HG03520 (cell line): ENCODE results near the gene GABRD.

Experiments
- ATAC-seq: cut with Tn5 transposase; IDR thresholded peaks from one replicate; pipeline ENCODE4 v1.9.1; 2021; ENCODE audit warnings: mild to moderate bottlenecking, moderate library complexity; ENCODE audit not compliant: unreplicated experiment

The GABRD gene

DNA sequence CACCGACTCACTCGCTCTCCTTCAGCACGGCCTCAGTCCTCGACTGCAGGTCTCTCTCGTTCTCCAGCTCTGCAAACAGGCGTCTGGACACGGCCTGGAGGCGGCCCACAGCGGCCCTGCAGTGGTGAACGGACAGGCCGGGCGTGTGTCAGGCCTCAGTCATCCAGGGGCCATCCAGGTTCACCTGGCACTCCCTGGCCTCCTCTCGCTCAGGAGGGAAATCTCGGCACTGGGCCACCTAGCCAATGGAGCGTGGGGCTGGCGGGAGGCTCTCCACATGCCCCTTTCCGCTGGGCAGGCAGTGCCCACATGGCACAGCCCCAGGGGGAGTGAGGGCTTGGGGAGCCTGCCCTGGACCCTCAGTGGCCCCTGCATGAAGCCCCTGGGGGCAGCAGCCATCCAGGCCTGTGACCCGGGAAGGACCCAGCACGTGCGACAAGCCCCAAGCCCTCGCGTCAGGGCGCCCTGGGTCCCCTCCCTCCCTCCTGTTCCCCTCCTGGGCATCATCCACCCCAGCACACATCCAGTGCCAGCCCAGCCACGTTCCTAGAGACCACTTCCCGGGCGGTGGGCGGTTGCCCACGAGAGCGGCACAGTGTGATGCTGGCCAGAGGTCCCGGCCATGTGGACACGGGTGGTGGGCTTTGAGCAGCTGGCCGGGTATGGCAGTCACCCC, 33.6 kb upstream of the GABRD start:
- ATAC-seq: no peak

DNA sequence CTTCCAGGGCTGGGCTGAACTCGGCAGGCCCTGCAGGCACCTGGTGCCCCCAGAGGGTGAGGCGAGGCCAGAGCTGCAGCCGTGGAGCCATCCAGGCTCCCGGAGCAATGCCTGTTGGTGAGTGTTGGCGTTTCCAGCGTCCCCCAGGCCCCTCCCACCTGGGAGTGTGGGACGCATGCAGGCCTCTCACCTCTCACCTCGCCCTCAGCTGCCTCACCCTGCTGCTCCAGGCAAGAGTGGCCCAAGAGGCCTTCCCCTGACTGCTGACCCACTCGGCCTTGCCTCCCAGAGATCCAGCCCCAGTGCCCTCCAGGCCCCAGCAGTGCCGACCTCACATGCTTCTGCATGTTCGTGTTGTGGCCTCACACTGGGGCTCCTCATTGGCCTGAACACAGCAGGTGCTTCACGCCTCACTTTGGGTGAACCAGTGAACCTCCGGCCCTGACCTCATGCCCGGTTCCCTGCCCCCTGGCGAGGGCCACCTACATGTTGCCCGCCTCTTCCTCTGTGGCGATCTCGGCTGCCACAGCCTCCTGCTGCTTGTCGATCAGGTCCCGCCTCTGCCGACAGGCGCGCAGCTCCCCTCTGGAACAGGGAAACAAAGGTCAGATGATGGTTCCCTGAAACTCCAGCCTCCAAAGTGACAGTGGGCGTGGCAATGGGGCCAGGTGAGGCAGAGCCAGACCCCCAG, 32.5 kb upstream of the GABRD start:
- ATAC-seq: no peak

DNA sequence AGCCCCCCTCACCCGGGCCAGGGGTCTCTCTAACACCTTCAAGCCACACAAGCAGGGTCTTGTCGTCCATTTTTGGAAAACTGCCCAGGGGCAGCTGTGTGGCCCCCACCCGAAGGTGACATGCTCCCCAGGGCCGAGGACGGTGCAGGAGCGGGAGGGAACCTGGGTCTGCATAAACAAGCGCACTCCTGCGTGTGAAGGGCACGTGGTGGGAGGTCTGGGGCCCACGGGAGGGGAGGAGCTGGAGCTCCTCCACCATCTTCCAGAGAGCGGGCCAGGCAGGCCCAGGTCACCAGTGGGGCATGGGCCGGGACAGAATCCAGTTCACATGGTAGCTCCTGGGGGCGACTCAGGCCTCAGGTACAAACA, 32.0 kb upstream of the GABRD start:
- no peak for ATAC-seq

DNA sequence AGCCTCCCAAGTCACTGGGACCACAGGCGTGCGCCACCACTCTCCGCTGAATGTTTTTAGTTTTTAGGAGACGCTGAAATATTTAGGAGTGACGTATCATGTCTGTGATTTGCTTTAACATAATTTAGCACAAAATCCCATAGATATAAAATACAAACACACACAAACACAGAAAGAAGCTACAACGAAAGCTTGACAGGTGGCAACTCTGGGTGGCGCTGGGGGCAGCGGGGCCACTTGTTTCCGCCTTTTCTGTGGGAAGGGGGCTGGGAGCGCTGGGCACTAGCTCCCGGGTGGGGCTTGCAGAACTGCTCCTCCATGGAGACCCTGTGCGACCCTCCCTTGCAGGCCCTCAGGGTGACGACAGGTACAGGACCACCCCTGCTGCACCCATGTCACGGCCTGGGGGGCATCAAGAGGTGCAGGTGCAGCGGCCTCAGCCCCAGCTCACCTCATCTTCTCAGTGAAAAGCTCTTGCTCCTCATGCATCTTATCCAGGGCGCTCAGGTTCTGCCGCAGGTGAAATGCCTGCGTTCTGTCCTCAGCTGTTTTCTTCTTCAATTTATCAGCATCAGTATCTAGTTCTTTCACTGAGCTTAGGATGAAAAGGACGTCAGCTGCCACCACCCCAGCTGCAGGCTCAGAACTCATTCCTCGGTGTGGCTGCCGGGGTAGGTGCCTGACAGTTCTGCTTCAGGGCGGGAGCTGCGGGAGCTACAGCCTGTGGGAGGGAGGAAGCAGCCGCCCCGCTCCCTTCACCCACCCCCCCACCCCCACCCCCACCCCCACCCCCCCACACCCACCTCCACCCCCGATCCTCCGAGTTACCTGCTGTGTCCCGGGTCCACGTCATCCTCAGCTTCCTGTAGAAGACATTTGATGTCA, 30.8 kb upstream of the GABRD start:
- no peak for ATAC-seq

DNA sequence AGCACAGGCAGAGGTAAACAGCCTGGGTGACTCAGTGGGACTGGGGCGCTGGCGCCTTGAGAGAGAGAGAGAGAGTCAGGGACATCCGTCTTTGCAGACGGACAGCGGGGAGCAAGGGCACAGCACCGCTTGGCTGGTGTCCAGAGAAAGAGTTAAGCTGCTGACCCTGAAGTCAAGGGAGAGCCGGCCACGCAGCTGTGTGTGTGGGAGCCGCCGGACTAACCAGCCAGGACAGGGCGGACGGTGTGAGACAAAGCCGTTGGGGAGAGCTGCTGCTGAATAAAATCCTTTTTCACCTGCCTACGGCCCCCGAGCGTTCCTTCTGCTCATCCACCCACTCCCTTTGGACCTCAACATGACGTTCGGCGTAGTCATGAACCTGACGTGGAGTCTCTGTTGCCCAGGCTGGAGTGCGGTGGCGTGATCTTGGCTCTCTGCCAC, 30.0 kb upstream of the GABRD start:
- no peak for ATAC-seq

DNA sequence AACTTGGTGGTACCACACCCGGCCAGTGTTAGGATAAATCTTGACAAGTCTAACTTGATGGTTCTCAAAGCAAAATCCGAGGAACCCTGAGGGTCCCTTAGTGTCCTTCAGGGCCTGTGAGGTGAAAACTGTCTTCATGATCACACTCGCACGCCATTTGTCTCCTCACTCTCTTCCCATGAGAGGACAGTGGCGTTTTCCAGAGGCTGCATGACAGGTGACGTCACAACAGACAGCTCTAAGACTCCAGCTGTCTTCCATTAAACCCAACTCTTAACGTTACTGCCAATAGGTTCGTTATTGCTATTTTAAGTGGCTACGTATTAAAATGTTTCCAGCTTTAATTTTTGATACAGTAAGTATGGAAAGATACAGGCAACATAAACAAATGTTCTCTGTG, 29.4 kb upstream of the GABRD start:
- no peak for ATAC-seq

DNA sequence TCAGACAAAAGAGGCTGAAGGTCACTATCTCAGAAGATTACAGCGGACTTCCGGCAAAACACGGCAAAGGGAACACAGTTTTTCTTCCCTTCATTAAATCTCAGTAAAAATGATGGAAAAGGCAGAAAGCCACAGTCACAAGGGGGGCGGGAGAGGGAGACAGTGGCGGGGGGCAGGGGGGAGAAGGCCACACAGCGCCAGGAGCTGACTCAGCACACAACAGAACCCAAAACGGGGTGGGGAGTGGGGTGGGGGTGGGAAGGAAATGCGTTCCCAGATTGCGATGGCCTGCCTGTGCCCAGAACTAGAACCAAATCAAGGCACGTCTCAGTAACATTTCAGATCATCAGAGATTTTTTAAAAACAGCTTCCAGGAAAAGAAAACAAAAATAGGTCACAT, 28.9 kb upstream of the GABRD start:
- ATAC-seq: no peak

DNA sequence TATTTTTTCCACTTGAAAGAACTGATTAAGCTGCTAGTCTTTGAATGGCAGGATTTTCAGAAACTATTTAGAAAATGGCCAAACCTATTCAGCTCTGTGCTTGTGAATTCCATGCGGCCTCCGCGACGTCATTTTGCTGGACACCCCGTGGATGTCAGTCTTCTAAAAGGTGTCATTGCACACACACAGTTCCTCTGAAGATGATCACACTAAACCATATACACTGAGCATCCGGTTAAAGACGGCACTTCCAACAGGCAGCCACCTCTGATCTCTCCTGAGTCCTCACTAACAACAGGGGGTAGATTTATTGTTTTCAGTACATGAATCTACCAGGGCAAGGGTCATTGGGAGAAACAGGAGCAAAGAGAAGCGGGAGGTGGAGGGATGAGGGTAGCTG, 24.6 kb upstream of the GABRD start:
- ATAC-seq: no peak

DNA sequence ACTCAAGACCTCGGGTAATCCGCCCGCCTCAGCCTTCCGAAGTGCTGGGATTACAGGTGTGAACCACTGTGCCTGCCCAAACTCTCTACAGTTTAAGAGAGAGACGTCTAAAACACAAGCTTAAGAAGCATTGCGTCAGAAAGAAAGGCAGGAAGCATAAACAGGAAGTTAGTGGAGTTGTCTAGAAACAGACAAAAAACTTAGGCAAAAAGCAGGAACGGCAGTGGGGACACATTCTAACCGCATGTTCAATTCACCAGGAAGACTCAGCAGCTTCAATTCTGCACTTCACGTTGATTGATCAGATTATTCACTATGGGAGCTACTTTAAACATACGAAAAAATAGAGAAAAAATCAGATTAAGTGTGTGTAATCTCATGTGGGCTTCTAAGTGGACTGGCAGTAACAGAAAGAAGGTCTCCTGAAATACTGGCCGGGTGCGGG, 22.9 kb upstream of the GABRD start:
- no peak for ATAC-seq

DNA sequence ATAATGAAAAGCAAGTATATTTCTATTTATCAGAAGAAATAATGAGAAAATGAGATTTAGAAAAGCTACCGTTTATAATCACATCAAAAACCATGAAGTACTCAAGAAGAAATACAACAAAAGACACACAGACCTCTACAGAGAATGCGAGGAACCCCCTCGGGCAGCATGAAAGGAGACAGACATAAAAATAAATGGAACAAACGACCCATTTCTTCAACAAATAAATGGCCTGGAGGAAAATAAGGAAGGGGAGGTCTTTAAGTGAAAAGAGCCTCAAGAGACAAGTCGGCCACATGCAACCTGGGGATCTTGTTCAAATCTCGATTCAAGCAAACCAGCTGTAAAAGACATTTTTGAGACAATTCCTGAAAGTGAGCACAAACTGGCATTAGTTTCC, 21.6 kb upstream of the GABRD start:
- ATAC-seq: no peak

DNA sequence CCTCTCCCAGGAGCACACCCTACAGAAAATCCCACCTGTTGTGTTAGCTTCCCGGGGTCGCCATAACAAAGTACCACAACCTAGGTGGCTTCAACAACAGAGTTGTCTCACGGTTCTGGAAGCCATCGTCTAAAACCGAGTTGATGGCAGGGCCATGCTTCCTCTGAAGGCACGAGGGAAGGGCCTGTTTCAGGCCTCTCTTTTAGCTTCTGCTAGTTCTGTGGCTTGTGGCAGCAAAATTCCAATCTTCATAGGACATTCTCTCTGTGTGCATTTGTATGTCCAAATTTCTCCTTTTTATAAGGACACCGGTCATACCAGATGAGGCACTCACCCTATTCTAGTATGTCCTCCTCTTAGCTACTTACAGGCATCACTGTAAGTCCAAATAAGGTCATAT, 18.7 kb upstream of the GABRD start:
- no peak for ATAC-seq

DNA sequence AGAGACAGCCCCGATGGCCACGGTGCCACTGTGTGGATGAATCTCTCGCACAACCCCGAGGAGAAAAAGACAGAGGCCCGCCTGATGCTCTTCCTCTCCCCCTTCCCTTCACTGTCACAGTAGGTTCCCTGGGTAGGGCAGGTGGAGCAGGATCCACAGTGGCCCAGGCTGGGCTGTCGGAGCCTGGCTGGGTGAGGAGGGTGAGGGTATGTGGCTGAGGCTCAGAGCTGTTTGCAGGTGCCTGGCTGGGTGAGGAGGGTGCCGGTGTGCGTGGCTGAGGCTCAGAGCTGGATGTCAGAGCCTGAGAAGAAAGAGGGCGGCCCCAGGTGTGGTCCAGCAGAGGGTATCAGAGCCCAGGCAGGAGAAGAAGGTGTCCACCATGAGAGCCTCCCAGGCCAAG, 18.3 kb upstream of the GABRD start:
- no peak for ATAC-seq

DNA sequence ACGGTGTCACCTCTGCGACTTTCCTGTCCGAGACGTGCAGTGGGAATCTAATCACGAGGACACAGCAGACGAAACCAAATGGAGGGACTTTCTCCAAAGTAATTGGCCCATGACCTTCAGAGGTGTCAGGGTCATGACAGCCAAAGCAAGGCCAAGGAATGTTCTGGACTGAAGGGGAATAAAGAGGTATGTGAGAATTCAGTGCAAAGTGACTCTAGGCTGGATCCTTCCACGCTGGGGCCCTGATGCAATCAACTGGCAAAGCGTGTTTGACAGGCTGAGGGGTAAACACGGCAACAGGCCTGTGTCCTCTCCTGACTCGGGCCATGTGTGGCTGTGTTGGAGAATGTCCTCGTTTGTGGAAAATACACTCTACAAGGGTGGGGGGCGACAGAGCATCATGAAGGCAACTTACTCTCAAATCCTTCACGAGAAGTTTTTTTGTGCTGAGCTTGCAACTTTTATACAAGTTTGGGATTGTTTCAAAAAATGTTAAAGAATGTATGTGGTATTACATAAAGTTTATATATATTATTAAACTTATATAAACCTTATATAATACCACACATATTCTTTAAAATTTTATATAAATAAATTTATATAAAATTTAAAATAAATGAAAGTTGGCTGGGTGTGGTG, 17.3 kb upstream of the GABRD start:
- no peak for ATAC-seq

DNA sequence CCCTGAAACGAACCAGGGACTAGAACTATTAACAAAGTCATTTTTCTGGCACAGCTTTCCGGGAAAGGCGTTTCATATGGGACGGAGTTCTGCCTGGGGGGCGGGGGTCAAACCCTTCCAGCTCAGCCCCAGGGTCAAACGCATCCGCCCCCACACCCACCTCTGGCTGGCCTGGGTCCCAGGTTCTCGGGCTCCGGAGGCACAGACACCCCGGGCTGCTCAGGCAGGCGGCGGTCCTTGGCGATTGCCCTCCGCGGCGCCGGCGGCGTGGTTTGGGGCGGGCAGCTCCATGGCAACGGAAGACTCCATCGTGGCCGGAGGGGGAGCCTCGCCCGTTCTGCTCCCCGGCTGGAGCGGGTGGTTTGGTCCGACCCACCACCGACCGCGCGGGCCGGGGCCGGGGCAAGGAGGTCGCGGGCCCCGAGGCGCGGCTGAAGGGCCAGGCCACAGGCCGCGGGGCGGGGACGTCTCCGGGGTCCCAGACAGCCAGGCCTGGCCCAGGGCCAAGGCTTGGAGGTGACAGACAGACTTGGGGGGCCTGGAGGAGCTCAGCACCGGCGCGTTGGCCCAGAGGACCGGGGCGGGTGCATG, 15.5 kb upstream of the GABRD start, which contains the start of gene CFAP74:
TSS of gene CFAP74 (minus strand) at position 246 of the 591 bp plus-strand sequence. CDS start 12,830 bp downstream, outside the sequence.
- ATAC-seq: no peak

DNA sequence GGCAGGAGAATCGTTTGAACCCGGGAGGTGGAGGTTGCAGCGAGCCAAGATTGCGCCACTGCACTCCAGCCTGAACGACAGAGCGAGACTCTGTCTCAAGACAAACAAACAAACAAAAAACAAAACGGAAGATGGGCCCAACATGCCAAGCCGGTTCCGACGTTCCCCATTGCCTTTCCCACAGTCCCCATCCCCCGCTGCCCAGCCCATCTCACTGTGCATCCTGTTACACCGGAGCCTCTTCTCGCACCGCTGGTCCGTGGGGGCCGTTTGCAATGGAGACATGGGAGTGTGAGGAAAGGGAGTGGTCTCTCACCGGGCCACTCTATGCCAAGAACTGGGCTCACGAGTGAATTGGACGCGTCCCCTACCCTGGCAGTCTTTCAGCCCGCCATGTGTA, 14.3 kb upstream of the GABRD start:
- no peak for ATAC-seq

DNA sequence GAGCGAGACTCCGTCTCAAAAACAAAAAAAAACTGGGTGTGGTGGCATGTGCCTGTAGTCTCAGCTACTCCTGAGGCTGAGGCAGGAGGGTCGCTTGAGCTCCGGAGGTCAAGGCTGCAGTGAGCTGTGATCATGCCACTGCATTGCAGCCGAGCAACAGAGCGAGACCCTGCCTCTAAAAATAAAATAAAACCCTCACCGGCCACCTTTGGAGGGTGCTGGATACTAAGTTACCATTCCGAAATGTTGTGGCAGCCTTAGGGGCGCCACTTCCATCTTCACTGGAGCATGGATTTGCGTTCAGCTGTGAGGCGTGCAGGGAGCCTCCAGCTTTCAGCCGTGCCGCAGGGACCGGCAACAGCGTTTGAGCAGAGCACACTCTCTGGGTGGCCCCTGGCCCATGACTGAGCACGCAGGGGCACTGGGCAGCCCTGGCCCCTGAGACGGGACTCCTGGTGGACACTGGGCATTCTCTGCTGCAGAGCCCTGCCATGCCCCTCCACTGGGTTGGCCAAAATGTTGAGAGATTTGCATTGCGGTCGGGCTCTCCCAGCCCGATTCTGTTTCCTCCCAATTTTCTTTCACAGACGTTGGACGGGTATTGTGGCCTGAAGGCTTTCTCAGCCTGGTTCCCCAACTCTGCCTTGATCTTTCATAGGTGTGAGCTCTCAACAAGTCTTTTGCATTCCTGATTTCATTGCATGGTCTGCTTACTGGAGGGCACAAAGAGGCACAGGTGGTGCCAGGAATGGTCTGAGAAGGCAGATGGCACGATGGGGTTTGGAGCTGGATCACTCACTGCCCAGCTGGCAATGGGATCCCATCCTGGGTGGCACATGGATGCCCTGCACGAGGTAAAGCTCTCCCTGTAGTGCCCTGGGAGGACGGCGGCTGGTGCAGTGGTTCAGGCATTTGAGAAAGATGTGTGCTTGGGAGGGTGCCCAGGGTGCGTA, 9.8 kb upstream of the GABRD start:
- no peak for ATAC-seq

DNA sequence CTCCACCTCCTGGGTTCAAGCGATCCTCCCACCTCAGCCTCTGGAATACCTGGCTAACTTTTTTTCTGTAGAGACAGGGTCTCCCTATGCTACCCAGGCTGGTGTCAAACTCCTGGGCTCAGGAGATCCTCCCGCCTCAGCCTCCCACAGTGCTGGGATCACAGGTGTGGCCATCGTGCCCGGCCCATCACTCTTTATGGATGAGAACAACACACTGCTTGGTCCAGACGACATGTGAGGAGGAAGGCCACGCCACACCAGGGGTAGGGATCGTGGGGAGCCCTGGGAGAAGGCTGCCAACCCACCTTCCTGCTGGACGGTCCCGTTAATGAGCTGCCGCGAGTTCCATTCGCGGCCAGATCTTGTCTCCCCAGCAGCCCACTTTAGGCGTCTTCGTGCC, 5.0 kb upstream of the GABRD start:
- no peak for ATAC-seq

DNA sequence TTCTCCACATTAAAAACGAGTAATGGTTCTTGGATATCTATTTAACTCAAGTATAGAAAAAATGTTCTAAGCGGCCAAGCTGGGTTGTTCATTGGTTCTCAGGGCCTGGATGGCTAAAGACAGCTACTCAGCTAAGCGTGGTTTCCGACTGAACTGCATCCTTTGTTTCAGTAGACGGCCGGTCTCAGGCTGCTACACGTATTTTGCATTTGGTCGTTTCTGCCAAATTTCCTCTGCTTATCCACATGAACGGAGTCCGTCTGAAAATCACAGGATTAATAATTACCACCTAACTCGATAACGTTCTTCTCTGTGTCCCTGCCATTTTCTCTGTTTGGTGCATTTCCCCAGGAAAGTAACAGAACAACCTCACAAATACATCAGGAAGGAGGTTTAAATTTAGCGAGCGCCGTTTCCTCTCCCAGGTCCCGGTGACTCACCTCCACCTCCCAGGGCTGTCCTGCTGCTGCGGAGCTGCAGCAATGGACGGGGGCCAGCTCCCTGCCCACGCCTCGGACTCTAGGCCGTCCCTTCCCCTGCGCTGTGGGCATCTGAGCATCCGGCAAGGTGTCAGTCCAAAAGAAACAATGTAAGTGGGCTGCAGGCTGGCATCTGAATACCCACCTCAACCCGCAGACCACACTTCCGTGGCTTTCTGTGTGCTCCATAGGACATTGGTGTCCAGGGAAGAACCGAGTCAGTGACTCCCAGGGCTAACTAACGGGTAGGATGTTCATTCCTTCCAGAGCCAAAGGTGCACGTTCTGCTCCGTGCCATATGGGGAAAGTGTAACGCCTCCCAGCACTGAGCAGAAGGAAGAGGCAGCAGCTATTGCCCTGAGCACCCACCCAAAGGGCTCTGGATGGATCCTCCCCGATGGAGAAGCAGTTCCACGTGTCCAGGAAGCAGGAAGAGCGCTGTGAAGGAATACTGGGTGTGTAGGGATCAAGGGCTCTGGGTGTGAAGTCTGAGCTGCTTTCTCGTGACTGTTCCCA, 4.1 kb upstream of the GABRD start:
- ATAC-seq: no peak
